H9 (cell line): ENCODE data around the gene BRAT1. TPM values are rescaled to one million over a fixed set of nuclear protein-coding genes. Genes with fewer than 3 reads are reported as not detected.

Source experiments
- DNase-seq: peaks from one replicate; pipeline ENCODE4 v3.0.0-alpha.2; 2017
- H2AFZ ChIP-seq: one replicate; pipeline ENCODE4 v1.6.1; 2013; ENCODE audit warnings: mild to moderate bottlenecking, low read length, control low read depth, moderate library complexity
- H2AK5ac ChIP-seq: 2 replicates; pipeline ENCODE4 v1.6.1; 2013; ENCODE audit warnings: low read length, control low read depth, mixed read lengths; ENCODE audit not compliant: insufficient read length
- H2BK120ac ChIP-seq: one replicate; pipeline ENCODE4 v1.6.1; 2013; ENCODE audit warnings: low read depth, mild to moderate bottlenecking, low read length, control low read depth, inconsistent platforms; ENCODE audit not compliant: poor library complexity, severe bottlenecking
- H2BK12ac ChIP-seq: 2 replicates; pipeline ENCODE4 v1.6.1; 2013; ENCODE audit warnings: low read length, control low read depth, mixed read lengths, low read depth; ENCODE audit not compliant: insufficient read length
- H2BK15ac ChIP-seq: 2 replicates; pipeline ENCODE4 v1.6.1; 2013; ENCODE audit warnings: low read depth, low read length, control low read depth
- H2BK20ac ChIP-seq: one replicate; pipeline ENCODE4 v1.6.1; 2013; ENCODE audit warnings: low read depth, mild to moderate bottlenecking, low read length, control low read depth, inconsistent platforms; ENCODE audit not compliant: poor library complexity, severe bottlenecking
- H2BK5ac ChIP-seq: 2 replicates; pipeline ENCODE4 v1.6.1; 2013; ENCODE audit warnings: low read length, control low read depth, mixed read lengths; ENCODE audit not compliant: insufficient read length
- H3K14ac ChIP-seq: 2 replicates; pipeline ENCODE4 v1.6.1; 2013; ENCODE audit warnings: low read length, control low read depth; ENCODE audit not compliant: insufficient read depth
- H3K18ac ChIP-seq: 2 replicates; pipeline ENCODE4 v1.6.1; 2013; ENCODE audit warnings: low read depth, mild to moderate bottlenecking, mixed read lengths, low read length, control low read depth; ENCODE audit not compliant: insufficient read length
- H3K23ac ChIP-seq: 2 replicates; pipeline ENCODE4 v1.6.1; 2013; ENCODE audit warnings: low read length, control low read depth, mixed read lengths, low read depth; ENCODE audit not compliant: insufficient read length
- H3K23me2 ChIP-seq: 2 replicates; pipeline ENCODE4 v1.6.1; 2013; ENCODE audit warnings: low read depth, mild to moderate bottlenecking, mixed read lengths, low read length, control low read depth; ENCODE audit not compliant: insufficient read length, poor library complexity, severe bottlenecking
- H3K27ac ChIP-seq: 2 replicates; pipeline ENCODE4 v1.5.1; 2013; ENCODE audit warnings: low read length, control low read depth, mixed read lengths, low read depth; ENCODE audit not compliant: insufficient read length
- H3K27me3 ChIP-seq: 2 replicates; pipeline ENCODE4 v1.6.1; 2013; ENCODE audit warnings: low read length, control low read depth, inconsistent platforms; ENCODE audit not compliant: insufficient read depth
- H3K4ac ChIP-seq: 2 replicates; pipeline ENCODE4 v1.6.1; 2013; ENCODE audit warnings: low read depth, mild to moderate bottlenecking, control low read depth, inconsistent platforms, low read length, moderate library complexity
- H3K4me1 ChIP-seq: 2 replicates; pipeline ENCODE4 v1.6.1; 2013; ENCODE audit warnings: low read length, control low read depth, inconsistent platforms; ENCODE audit not compliant: insufficient read depth
- H3K4me2 ChIP-seq: 2 replicates; pipeline ENCODE4 v1.6.1; 2013; ENCODE audit warnings: low read length, control low read depth, mixed read lengths; ENCODE audit not compliant: insufficient read length, insufficient read depth
- H3K56ac ChIP-seq: 2 replicates; pipeline ENCODE4 v1.6.1; 2013; ENCODE audit warnings: low read depth, mild to moderate bottlenecking, mixed read lengths, low read length, control low read depth; ENCODE audit not compliant: insufficient read length
- H3K79me1 ChIP-seq: 2 replicates; pipeline ENCODE4 v1.6.1; 2013; ENCODE audit warnings: low read depth, mild to moderate bottlenecking, moderate library complexity, low read length, control low read depth, inconsistent platforms; ENCODE audit not compliant: insufficient read depth, poor library complexity, severe bottlenecking
- H3K79me2 ChIP-seq: 2 replicates; pipeline ENCODE4 v1.6.1; 2013; ENCODE audit warnings: low read length, control low read depth, inconsistent platforms; ENCODE audit not compliant: insufficient read depth
- H3K9ac ChIP-seq: 2 replicates; pipeline ENCODE4 v1.6.1; 2013; ENCODE audit warnings: low read length, control low read depth, mixed read lengths; ENCODE audit not compliant: insufficient read length; ENCODE audit errors: extremely low read depth
- H3K9me3 ChIP-seq: one replicate; pipeline ENCODE4 v1.6.1; 2013; ENCODE audit warnings: low read depth, low read length, inconsistent platforms; ENCODE audit not compliant: control insufficient read depth
- H3T11ph ChIP-seq: one replicate; pipeline ENCODE4 v1.6.1; 2013; ENCODE audit warnings: mild to moderate bottlenecking, low read length, control low read depth, inconsistent platforms
- H4K20me1 ChIP-seq: one replicate; pipeline ENCODE4 v1.6.1; 2013; ENCODE audit not compliant: control insufficient read depth, insufficient read length, insufficient read depth
- H4K5ac ChIP-seq: 2 replicates; pipeline ENCODE4 v1.6.1; 2013; ENCODE audit warnings: low read depth, mild to moderate bottlenecking, mixed read lengths, low read length, control low read depth; ENCODE audit not compliant: insufficient read length
- H4K8ac ChIP-seq: replicated peaks from 2 replicates; pipeline ENCODE4 v1.6.1; 2013; ENCODE audit warnings: low read length, control low read depth, mixed read lengths, low read depth; ENCODE audit not compliant: insufficient read length
- H4K91ac ChIP-seq: 2 replicates; pipeline ENCODE4 v1.6.1; 2013; ENCODE audit warnings: low read depth, mild to moderate bottlenecking, moderate library complexity, mixed read lengths, low read length, control low read depth; ENCODE audit not compliant: insufficient read length
- H3K27ac Mint-ChIP-seq, 3 experiments: 2 replicates in 2 of 3; 3 replicates in 1 of 3; pipeline ENCODE4 v1.8.0; 2020 to 2021; ENCODE audit warnings: mixed read lengths in 3 of 3, mild to moderate bottlenecking in 1 of 3, moderate library complexity in 1 of 3
- H3K27me3 Mint-ChIP-seq: 2 replicates; pipeline ENCODE4 v1.8.0; 2021; ENCODE audit warnings: low read depth, mild to moderate bottlenecking, moderate library complexity, mixed read lengths
- H3K36me3 Mint-ChIP-seq, 3 experiments: 2 replicates in 2 of 3; 3 replicates in 1 of 3; pipeline ENCODE4 v1.8.0; 2020 to 2021; ENCODE audit warnings: low read depth in 3 of 3, mixed read lengths in 3 of 3; ENCODE audit not compliant: insufficient read depth in 1 of 3
- H3K4me1 Mint-ChIP-seq, 2 experiments: 2 replicates each; pipeline ENCODE4 v1.8.0; 2020; ENCODE audit warnings: mixed read lengths in 2 of 2
- H3K4me3 Mint-ChIP-seq, 2 experiments: 2 replicates in 1 of 2; 3 replicates in 1 of 2; pipeline ENCODE4 v1.8.0; 2020 to 2021; ENCODE audit warnings: mild to moderate bottlenecking in 2 of 2, mixed read lengths in 2 of 2, moderate library complexity in 1 of 2
- H3K9me3 Mint-ChIP-seq, 2 experiments: 2 replicates in 1 of 2; 3 replicates in 1 of 2; pipeline ENCODE4 v1.8.0; 2020; ENCODE audit warnings: mild to moderate bottlenecking in 2 of 2, mixed read lengths in 2 of 2, moderate library complexity in 1 of 2
- WGBS: extraction: QIAGEN DNeasy Blood & Tissue Kit; methylation state at CpG from one replicate; pipeline ENCODE4 v1.1.7; 2013; ENCODE audit warnings: missing lambda C conversion rate, low lambda C conversion rate, mixed read lengths; ENCODE audit not compliant: insufficient read length; ENCODE audit errors: extremely low coverage; 5-methylcytosine and 5-hydroxymethylcytosine counted together
- total RNA-seq: library from RNA; stranded (reverse); gene quantifications from 2 replicates; pipeline ENCODE4 v1.2.1, GENCODE V29; 2021
- TF ChIP-seq, protein P1 (sequence below): fragments of 200-600 bp; sonication (generic); conservative IDR thresholded peaks from 3 replicates; pipeline ENCODE4 v1.8.0; 2021; ENCODE audit warnings: antibody characterized with exemption, mild to moderate bottlenecking

The BRAT1 gene
- total RNA-seq, 1 experiment from 2014 or later: 41.2 TPM

DNA sequence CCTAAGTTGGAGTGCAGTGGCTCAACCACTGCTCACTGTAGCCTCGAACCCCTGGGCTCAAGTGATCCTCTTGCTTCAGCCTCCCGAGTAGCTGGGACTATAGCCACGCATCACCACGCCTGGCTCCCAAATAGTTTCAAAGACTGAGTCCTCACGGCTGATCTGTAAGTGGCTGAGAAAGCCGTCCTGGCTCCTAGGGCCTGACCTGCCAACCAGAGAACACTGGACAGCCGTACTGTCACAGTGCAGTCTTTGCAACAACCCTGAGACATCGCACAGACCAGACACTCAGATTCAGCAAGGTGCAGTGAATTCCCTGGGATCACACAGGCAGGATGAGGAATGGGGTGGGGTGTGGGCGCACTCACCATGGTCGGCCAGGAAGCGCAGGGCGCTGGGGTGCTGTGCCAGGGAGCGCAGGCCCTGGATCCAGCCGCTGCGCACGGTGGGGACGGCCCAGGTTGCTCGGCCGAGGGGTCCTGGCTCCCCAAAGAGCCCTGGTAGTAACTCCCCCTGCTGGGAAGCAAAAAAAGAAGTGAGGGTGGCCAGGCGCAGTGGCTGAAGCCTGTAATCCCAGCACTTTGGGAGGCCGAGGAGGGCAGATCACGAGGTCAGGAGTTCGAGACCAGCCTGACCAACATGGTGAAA, 10.7 kb downstream of the BRAT1 start:
- H3K4me3 Mint-ChIP-seq: no peak overlapping the region
- H3K36me3 Mint-ChIP-seq: peaks cover 15 to 68% (median 54%) of the 10 kb centered on the region in 3 experiments
- Histone ChIP-seq H3K4me2 (no peak overlapping the region), H2BK12ac (no peak overlapping the region), H3K23ac (no peak overlapping the region), H4K5ac (no peak overlapping the region), H3K18ac (no peak overlapping the region), H3K23me2 (no peaks in the 10 kb centered on the region), H3K14ac (no peak overlapping the region), H3T11ph (no peak overlapping the region), H2BK5ac (no peak overlapping the region), H3K79me1 (no peaks in the 10 kb centered on the region), H2AK5ac (no peak overlapping the region), H3K9me3 (no peaks in the 10 kb centered on the region), H3K9ac (no peak overlapping the region), H4K91ac (no peak overlapping the region), H3K4ac (no peak overlapping the region), H3K27me3 (no peaks in the 10 kb centered on the region), H3K79me2 (no peaks in the 10 kb centered on the region), H2AFZ (no peak overlapping the region), H3K4me1 (no peaks in the 10 kb centered on the region), H3K56ac (no peak overlapping the region), H4K20me1 (no peaks in the 10 kb centered on the region), H3K27ac (no peak overlapping the region), H4K8ac (no peak overlapping the region), H2BK20ac (no peak overlapping the region), H2BK120ac (no peak overlapping the region), H2BK15ac (no peak overlapping the region)
- no CpG with 5 or more reads among the region's 23 CpGs for WGBS
- no peak for DNase-seq
- H3K4me1 Mint-ChIP-seq: no peaks in the 10 kb centered on the region
- TF ChIP-seq, protein P1, sequence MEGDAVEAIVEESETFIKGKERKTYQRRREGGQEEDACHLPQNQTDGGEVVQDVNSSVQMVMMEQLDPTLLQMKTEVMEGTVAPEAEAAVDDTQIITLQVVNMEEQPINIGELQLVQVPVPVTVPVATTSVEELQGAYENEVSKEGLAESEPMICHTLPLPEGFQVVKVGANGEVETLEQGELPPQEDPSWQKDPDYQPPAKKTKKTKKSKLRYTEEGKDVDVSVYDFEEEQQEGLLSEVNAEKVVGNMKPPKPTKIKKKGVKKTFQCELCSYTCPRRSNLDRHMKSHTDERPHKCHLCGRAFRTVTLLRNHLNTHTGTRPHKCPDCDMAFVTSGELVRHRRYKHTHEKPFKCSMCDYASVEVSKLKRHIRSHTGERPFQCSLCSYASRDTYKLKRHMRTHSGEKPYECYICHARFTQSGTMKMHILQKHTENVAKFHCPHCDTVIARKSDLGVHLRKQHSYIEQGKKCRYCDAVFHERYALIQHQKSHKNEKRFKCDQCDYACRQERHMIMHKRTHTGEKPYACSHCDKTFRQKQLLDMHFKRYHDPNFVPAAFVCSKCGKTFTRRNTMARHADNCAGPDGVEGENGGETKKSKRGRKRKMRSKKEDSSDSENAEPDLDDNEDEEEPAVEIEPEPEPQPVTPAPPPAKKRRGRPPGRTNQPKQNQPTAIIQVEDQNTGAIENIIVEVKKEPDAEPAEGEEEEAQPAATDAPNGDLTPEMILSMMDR: no peak
- no peaks in the 10 kb centered on the region for H3K27me3 Mint-ChIP-seq
- peak overlapping the region in 1 of 3 experiments; percentile 70; a peak in 1 of 7 replicates for H3K27ac Mint-ChIP-seq
- H3K9me3 Mint-ChIP-seq: no peaks in the 10 kb centered on the region
